ENCODE measurements around the gene ATG4B.

ATG4B gene

DNA sequence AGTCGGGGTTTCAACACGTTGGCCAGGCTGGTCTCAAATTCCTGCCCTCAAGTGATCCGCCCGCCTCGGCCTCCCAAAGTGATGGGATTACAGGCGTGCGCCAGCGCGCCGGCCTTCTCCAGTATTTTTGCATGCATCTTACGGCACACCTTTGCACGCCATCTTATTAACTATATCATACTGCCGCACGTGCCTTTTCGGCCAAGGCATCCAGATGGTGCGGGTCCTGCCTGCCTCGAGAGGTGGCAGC is 63.6 kb downstream of the ATG4B start:
- H3K4me3 ChIP-seq (ENCODE audit: insufficient read depth, low read length, poor library complexity, severe bottlenecking) = peak overlapping the region; percentile 66
- peaks cover 6% of the 10 kb centered on the region for H3K36me3 ChIP-seq (ENCODE audit: low read length)
- no peaks in the 10 kb centered on the region for H4K20me1 ChIP-seq (ENCODE audit: low read depth, low read length)
- H3K79me2 ChIP-seq (ENCODE audit: insufficient read depth, low read length) = peaks cover 15% of the 10 kb centered on the region
- H3K4me2 ChIP-seq (ENCODE audit: low read depth, low read length, poor library complexity, severe bottlenecking) = peak overlapping the region; percentile 56
- H3K9me2 ChIP-seq (replicated peaks; ENCODE audit: insufficient read depth, low read length) = no peaks in the 10 kb centered on the region
- H3F3A ChIP-seq (ENCODE audit: insufficient read depth) = peaks cover 24% of the 10 kb centered on the region
- H2AFZ ChIP-seq (ENCODE audit: low read depth, low read length, severe bottlenecking) = no peak overlapping the region
- peak overlapping the region; percentile 93 for H3K9ac ChIP-seq (ENCODE audit: low read length)
- 0 out of 2 replicates have a peak, but pooled peaks cover 5% of the 10 kb centered on the region for H3K9me3 ChIP-seq (ENCODE audit: insufficient read depth, low read length)
- no peaks in the 10 kb centered on the region for H3K27me3 ChIP-seq (ENCODE audit: low read length)
- no peak for TF ChIP-seq EZH2phosphoT487 (conservative IDR thresholded peaks at IDR 0.05; ENCODE audit: low read length)
- TF ChIP-seq, protein P1, sequence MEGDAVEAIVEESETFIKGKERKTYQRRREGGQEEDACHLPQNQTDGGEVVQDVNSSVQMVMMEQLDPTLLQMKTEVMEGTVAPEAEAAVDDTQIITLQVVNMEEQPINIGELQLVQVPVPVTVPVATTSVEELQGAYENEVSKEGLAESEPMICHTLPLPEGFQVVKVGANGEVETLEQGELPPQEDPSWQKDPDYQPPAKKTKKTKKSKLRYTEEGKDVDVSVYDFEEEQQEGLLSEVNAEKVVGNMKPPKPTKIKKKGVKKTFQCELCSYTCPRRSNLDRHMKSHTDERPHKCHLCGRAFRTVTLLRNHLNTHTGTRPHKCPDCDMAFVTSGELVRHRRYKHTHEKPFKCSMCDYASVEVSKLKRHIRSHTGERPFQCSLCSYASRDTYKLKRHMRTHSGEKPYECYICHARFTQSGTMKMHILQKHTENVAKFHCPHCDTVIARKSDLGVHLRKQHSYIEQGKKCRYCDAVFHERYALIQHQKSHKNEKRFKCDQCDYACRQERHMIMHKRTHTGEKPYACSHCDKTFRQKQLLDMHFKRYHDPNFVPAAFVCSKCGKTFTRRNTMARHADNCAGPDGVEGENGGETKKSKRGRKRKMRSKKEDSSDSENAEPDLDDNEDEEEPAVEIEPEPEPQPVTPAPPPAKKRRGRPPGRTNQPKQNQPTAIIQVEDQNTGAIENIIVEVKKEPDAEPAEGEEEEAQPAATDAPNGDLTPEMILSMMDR (IDR thresholded peaks at IDR 0.05; ENCODE audit: insufficient read depth, low read length, poor library complexity, severe bottlenecking) = peak; percentile 31
- peak overlapping the region; percentile 88 for H3K27ac ChIP-seq (ENCODE audit: low read depth, low read length)

DNA sequence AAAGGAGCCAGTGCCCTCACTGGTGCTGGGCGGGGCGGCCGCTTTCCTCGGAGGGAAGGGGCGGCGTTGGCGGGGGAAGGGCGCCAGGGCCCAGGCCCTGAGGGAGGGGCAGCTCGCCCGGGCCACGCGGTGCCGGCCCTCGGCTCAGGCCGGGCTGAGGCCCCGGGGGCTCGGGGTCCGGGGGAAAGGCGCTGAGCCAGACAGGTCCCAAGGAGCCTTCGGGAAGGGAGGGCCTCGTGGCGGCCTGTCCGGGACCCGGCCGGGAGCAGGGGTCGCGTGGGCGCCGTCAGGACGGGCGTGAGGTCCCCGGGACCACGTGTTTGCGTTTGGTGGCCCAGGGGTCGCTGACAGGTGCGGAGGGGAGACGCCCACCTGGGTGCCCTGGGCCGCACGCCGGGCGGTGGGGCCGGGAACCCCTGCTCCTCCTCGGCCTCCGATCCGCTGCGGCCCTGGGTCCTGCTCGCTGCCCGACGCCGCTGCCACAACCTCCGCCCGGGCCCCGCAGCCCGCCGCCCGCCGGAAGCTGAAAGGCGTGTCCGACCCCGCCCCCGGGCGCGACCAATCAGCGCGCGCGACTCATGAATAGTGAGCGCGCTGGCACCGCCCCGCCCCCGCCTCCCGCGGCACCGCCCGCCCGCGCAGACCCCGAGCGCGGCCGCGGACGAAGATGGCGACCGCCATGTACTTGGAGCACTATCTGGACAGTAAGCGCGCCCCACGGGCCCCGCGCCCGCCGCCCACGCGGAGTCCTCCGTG is 64.1 kb downstream of the ATG4B start, which contains the start of gene ING5:
Gene ING5 (plus strand): TSS at position 641 of the 756 bp plus-strand sequence. CDS start 27 bp downstream, at position 668.
- peak within 1 kb of the TSS; percentile 83 for H3K4me3 ChIP-seq (ENCODE audit: insufficient read depth, low read length, poor library complexity, severe bottlenecking)
- H3K4me2 ChIP-seq (ENCODE audit: low read depth, low read length, poor library complexity, severe bottlenecking) = peak within 1 kb of the TSS; percentile 84
- no peak for TF ChIP-seq EZH2phosphoT487 (conservative IDR thresholded peaks at IDR 0.05; ENCODE audit: low read length)
- TF ChIP-seq, protein P1 (IDR thresholded peaks at IDR 0.05; ENCODE audit: insufficient read depth, low read length, poor library complexity, severe bottlenecking) = no peak
- no peaks in the 10 kb centered on the region for H3K27me3 ChIP-seq (ENCODE audit: low read length)
- H3K9ac ChIP-seq (ENCODE audit: low read length) = peak within 1 kb of the TSS; percentile 93
- H3F3A ChIP-seq (ENCODE audit: insufficient read depth) = peaks cover 24% of the 10 kb centered on the region
- peaks cover 15% of the 10 kb centered on the region for H3K79me2 ChIP-seq (ENCODE audit: insufficient read depth, low read length)
- no peaks in the 10 kb centered on the region for H3K9me2 ChIP-seq (replicated peaks; ENCODE audit: insufficient read depth, low read length)
- H3K27ac ChIP-seq (ENCODE audit: low read depth, low read length) = peak within 1 kb of the TSS; percentile 88
- peaks cover 11% of the 10 kb centered on the region for H3K36me3 ChIP-seq (ENCODE audit: low read length)
- H4K20me1 ChIP-seq (ENCODE audit: low read depth, low read length) = no peaks in the 10 kb centered on the region
- H2AFZ ChIP-seq (ENCODE audit: low read depth, low read length, severe bottlenecking) = peak within 1 kb of the TSS; percentile 3
- H3K9me3 ChIP-seq (ENCODE audit: insufficient read depth, low read length) = peaks cover 9% of the 10 kb centered on the region; the same call in 1 of the 2 replicates

DNA sequence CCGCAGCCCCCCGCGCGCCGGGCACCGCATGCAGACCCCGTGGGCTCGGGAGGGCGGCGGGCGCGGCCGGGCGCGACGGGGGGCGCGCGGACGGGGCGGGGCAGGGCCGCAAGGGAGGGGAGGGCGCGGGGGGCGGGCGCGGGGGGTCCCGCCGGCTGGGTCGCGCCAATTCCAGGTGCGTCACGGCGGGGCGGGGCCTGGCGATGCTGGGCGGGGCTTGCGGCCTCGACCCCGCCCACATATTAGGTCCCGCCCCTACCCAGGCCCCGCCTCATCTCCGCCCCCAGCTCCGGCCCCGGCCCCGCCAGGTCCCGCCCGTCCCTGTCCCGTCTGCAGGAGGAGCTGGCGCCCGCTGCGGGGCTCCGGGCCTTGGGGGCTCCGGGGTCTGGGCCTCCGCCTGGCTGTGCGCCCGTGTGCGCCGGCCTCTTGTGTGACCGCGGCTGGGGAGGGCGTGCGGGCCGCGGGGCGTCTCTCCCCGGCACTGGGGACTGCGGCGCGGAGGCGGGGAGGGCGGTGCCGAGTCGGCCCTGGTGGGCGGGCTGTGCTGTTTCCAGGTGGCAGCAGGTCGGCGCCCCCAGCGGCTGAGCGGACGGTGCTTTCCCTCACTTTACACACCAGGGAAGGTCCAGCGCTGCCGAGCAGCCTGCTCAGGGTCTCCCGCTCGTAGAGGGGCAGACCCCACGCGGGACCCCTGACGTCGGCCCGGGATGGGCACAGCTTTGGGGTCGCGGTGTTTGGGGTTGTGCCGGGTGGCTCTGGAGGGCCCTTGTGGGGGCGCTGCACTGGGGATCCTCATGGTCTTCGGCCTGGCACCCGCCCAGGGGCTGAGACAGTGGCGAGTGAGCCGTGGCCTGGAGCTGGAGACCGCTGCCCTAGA is 64.9 kb downstream of the ATG4B start:
- peak overlapping the region; percentile 3 for H2AFZ ChIP-seq (ENCODE audit: low read depth, low read length, severe bottlenecking)

More for the DNA sequence above, 64.9 kb downstream of the ATG4B start:
- no peaks in the 10 kb centered on the region for H3K27me3 ChIP-seq (ENCODE audit: low read length)
- peak overlapping the region; percentile 93 for H3K9ac ChIP-seq (ENCODE audit: low read length)
- TF ChIP-seq, protein P1 (IDR thresholded peaks at IDR 0.05; ENCODE audit: insufficient read depth, low read length, poor library complexity, severe bottlenecking) = peak; percentile 69
- no peak for TF ChIP-seq EZH2phosphoT487 (conservative IDR thresholded peaks at IDR 0.05; ENCODE audit: low read length)
- peaks cover 15% of the 10 kb centered on the region for H3K79me2 ChIP-seq (ENCODE audit: insufficient read depth, low read length)
- peaks cover 11% of the 10 kb centered on the region; the same call in 1 of the 2 replicates for H3K9me3 ChIP-seq (ENCODE audit: insufficient read depth, low read length)
- H3K4me2 ChIP-seq (ENCODE audit: low read depth, low read length, poor library complexity, severe bottlenecking) = peak overlapping the region; percentile 84
- peaks cover 14% of the 10 kb centered on the region for H3K36me3 ChIP-seq (ENCODE audit: low read length)
- no peaks in the 10 kb centered on the region for H4K20me1 ChIP-seq (ENCODE audit: low read depth, low read length)
- H3K27ac ChIP-seq (ENCODE audit: low read depth, low read length) = peak overlapping the region; percentile 88
- peaks cover 19% of the 10 kb centered on the region for H3F3A ChIP-seq (ENCODE audit: insufficient read depth)
- peak overlapping the region; percentile 83 for H3K4me3 ChIP-seq (ENCODE audit: insufficient read depth, low read length, poor library complexity, severe bottlenecking)
- no peaks in the 10 kb centered on the region for H3K9me2 ChIP-seq (replicated peaks; ENCODE audit: insufficient read depth, low read length)
